Skeletal muscle satellite cell (primary cell): Measurements from ENCODE around the gene FBLN7.

Source experiments
- H3K27me3 ChIP-seq: 2 replicates; pipeline ENCODE4 v1.7.0; 2013; ENCODE audit warnings: low read length; ENCODE audit not compliant: control insufficient read depth, insufficient read depth
- H3K36me3 ChIP-seq: 2 replicates; pipeline ENCODE4 v1.7.0; 2013; ENCODE audit warnings: mild to moderate bottlenecking, control low read depth, low read length; ENCODE audit not compliant: insufficient read depth
- H3K4me1 ChIP-seq: 2 replicates; pipeline ENCODE4 v1.7.0; 2013; ENCODE audit warnings: low read length; ENCODE audit not compliant: control insufficient read depth, insufficient read depth
- H3K4me2 ChIP-seq: 2 replicates; pipeline ENCODE4 v1.7.0; 2013; ENCODE audit warnings: mild to moderate bottlenecking, low read length
- H3K4me3 ChIP-seq: 2 replicates; pipeline ENCODE4 v1.7.0; 2013; ENCODE audit warnings: low read length
- H3K9ac ChIP-seq: 2 replicates; pipeline ENCODE4 v1.7.0; 2013; ENCODE audit warnings: mild to moderate bottlenecking, low read depth, low read length, moderate library complexity
- H3K9me3 ChIP-seq: replicated peaks from 2 replicates; pipeline ENCODE4 v1.7.0; 2013; ENCODE audit warnings: mild to moderate bottlenecking, control low read depth, low read length

FBLN7 gene

GRCh38 chr2:112142525-112143078, 4.4 kb downstream of the FBLN7 start:
- Histone ChIP-seq H3K9ac (no peak overlapping the region), H3K4me3 (no peak overlapping the region), H3K4me2 (no peak overlapping the region), H3K9me3 (no peaks in the 10 kb centered on the region), H3K36me3 (no peaks in the 10 kb centered on the region), H3K27me3 (peaks cover 6% of the 10 kb centered on the region), H3K4me1 (peaks cover 15% of the 10 kb centered on the region)

- Histone ChIP-seq H3K9me3 (no peaks in the 10 kb centered on the region), H3K4me2 (no peak overlapping the region), H3K36me3 (no peaks in the 10 kb centered on the region), H3K27me3 (peaks cover under 1% of the 10 kb centered on the region), H3K4me1 (peaks cover 15% of the 10 kb centered on the region), H3K9ac (no peak overlapping the region), H3K4me3 (no peak overlapping the region)
Observed at GRCh38 chr2:112143150-112143549, 5.0 kb downstream of the FBLN7 start.

GRCh38 chr2:112144966-112145365, 6.8 kb downstream of the FBLN7 start:
- Histone ChIP-seq H3K9me3 (no peaks in the 10 kb centered on the region), H3K4me2 (no peak overlapping the region), H3K27me3 (no peaks in the 10 kb centered on the region), H3K36me3 (no peaks in the 10 kb centered on the region), H3K4me3 (no peak overlapping the region), H3K4me1 (peaks cover 19% of the 10 kb centered on the region), H3K9ac (no peak overlapping the region)

GRCh38 chr2:112147382-112148168, 9.4 kb downstream of the FBLN7 start:
- Histone ChIP-seq H3K36me3 (no peaks in the 10 kb centered on the region), H3K4me1 (peaks cover 28% of the 10 kb centered on the region), H3K4me3 (no peak overlapping the region), H3K4me2 (peak overlapping the region; percentile 16), H3K9ac (peak overlapping the region; percentile 21), H3K27me3 (no peaks in the 10 kb centered on the region), H3K9me3 (no peaks in the 10 kb centered on the region)

GRCh38 chr2:112148477-112148876, 10.3 kb downstream of the FBLN7 start:
- H3K4me1 ChIP-seq, result peaks cover 33% of the 10 kb centered on the region
- H3K36me3 ChIP-seq, result no peaks in the 10 kb centered on the region
- no peak overlapping the region for H3K9ac ChIP-seq
- H3K27me3 ChIP-seq, result no peaks in the 10 kb centered on the region
- no peaks in the 10 kb centered on the region for H3K9me3 ChIP-seq
- H3K4me2 ChIP-seq, result no peak overlapping the region
- no peak overlapping the region for H3K4me3 ChIP-seq

GRCh38 chr2:112149194-112149593, 11.0 kb downstream of the FBLN7 start:
- Histone ChIP-seq H3K9me3 (no peaks in the 10 kb centered on the region), H3K27me3 (no peaks in the 10 kb centered on the region), H3K4me2 (no peak overlapping the region), H3K9ac (no peak overlapping the region), H3K36me3 (no peaks in the 10 kb centered on the region), H3K4me1 (peaks cover 35% of the 10 kb centered on the region), H3K4me3 (no peak overlapping the region)

- peaks cover 35% of the 10 kb centered on the region for H3K4me1 ChIP-seq
- no peaks in the 10 kb centered on the region for H3K27me3 ChIP-seq
- H3K4me2 ChIP-seq, result no peak overlapping the region
- H3K9ac ChIP-seq, result peak overlapping the region; percentile 57
- H3K9me3 ChIP-seq, result no peaks in the 10 kb centered on the region
- H3K4me3 ChIP-seq, result no peak overlapping the region
- no peaks in the 10 kb centered on the region for H3K36me3 ChIP-seq
Observed at GRCh38 chr2:112149866-112150435, 11.8 kb downstream of the FBLN7 start.

GRCh38 chr2:112150447-112150846, 12.3 kb downstream of the FBLN7 start:
- Histone ChIP-seq H3K9ac (peak overlapping the region; percentile 64), H3K4me3 (no peak overlapping the region), H3K4me2 (no peak overlapping the region), H3K36me3 (no peaks in the 10 kb centered on the region), H3K27me3 (no peaks in the 10 kb centered on the region), H3K9me3 (no peaks in the 10 kb centered on the region), H3K4me1 (peaks cover 38% of the 10 kb centered on the region)

- H3K27me3 ChIP-seq, result no peaks in the 10 kb centered on the region
- H3K9ac ChIP-seq, result peak overlapping the region; percentile 64
- no peaks in the 10 kb centered on the region for H3K36me3 ChIP-seq
- no peaks in the 10 kb centered on the region for H3K9me3 ChIP-seq
- no peak overlapping the region for H3K4me3 ChIP-seq
- no peak overlapping the region for H3K4me2 ChIP-seq
- H3K4me1 ChIP-seq, result peaks cover 42% of the 10 kb centered on the region
Observed at GRCh38 chr2:112150851-112151250, 12.7 kb downstream of the FBLN7 start.

GRCh38 chr2:112151271-112151670, 13.1 kb downstream of the FBLN7 start:
- Histone ChIP-seq H3K4me1 (peaks cover 46% of the 10 kb centered on the region), H3K27me3 (no peaks in the 10 kb centered on the region), H3K9me3 (no peaks in the 10 kb centered on the region), H3K4me2 (no peak overlapping the region), H3K9ac (peak overlapping the region; percentile 64), H3K36me3 (no peaks in the 10 kb centered on the region), H3K4me3 (no peak overlapping the region)

GRCh38 chr2:112151701-112152440, 13.7 kb downstream of the FBLN7 start:
- Histone ChIP-seq H3K4me1 (peaks cover 52% of the 10 kb centered on the region), H3K27me3 (no peaks in the 10 kb centered on the region), H3K4me3 (no peak overlapping the region), H3K36me3 (no peaks in the 10 kb centered on the region), H3K9me3 (no peaks in the 10 kb centered on the region), H3K9ac (no peak overlapping the region), H3K4me2 (no peak overlapping the region)
